ENCODE data around the gene TMEM196.

TMEM196 gene

DNA sequence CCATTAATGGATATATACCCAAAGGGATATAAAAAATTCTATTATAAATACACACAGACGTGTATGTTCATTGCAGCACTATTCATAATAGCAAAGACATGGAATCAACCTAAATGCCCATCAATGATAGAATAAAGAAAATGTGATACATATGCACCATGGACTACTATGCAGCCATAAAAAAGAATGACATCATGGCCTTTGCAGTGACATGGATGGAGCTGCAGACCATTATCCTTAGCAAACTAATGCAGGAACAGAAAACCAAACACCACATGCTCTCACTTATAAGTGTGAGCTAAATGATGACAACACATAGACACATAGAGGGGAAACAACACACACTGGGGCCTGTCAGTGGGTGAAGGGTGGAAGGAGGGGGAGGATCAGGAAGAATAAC is 97.6 kb downstream of the TMEM196 start:
- Histone ChIP-seq H3K9ac (ENCODE audit: insufficient read length) (no peak overlapping the region), H3K36me3 (ENCODE audit: insufficient read depth, low read length) (peaks cover 7% of the 10 kb centered on the region; the same call in 1 of the 2 replicates), H3K27ac (no peak overlapping the region), H3K4me3 (no peak overlapping the region), H3K9me3 (ENCODE audit: low read depth, low read length) (no peaks in the 10 kb centered on the region)
- TF ChIP-seq EZH2 (IDR thresholded peaks at IDR 0.05) (no peak), POLR2AphosphoS5 (IDR thresholded peaks at IDR 0.05; ENCODE audit: borderline replicate concordance, low read depth, low read length) (no peak), FOXP2 (optimal IDR thresholded peaks at IDR 0.05; ENCODE audit: control extremely low read depth, extremely low read length, insufficient read depth) (no peak)
- no peak for DNase-seq (ENCODE audit: low read depth, low spot score)

GRCh38 chr7:19674266-19674960 is 99.0 kb downstream of the TMEM196 start:
- Histone ChIP-seq H3K9ac (ENCODE audit: insufficient read length) (peak overlapping the region; percentile 65), H3K27ac (peak overlapping the region; percentile 64), H3K4me3 (peak overlapping the region; percentile 44), H3K36me3 (ENCODE audit: insufficient read depth, low read length) (peaks cover 6% of the 10 kb centered on the region; the same call in 1 of the 2 replicates), H3K9me3 (ENCODE audit: low read depth, low read length) (no peaks in the 10 kb centered on the region)
- TF ChIP-seq FOXP2 (optimal IDR thresholded peaks at IDR 0.05; ENCODE audit: control extremely low read depth, extremely low read length, insufficient read depth): no peak
- no peak for TF ChIP-seq POLR2AphosphoS5 (IDR thresholded peaks at IDR 0.05; ENCODE audit: borderline replicate concordance, low read depth, low read length)
- no peak for TF ChIP-seq EZH2 (IDR thresholded peaks at IDR 0.05)
- DNase-seq (ENCODE audit: low read depth, low spot score): no peak

DNA sequence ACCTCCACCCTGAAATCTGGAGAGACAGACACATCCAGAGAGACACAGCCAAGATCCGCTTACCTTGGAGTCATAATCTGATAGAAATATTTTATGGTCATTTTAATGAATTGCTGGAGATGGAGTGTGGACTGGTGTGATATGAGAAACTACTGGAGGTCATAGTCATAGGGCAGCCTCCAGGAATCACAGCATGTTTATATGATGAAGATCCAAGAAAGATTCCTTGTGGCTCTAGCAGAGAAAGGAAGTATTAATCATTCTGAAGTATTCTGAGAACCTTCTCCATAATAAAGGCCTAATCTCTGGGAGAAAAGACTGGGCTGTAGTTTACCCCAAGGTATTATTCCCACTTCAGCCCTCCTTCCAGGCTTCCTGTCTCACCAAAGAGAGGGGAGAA is 102.6 kb downstream of the TMEM196 start:
- no peak for TF ChIP-seq POLR2AphosphoS5 (IDR thresholded peaks at IDR 0.05; ENCODE audit: borderline replicate concordance, low read depth, low read length)
- TF ChIP-seq FOXP2 (optimal IDR thresholded peaks at IDR 0.05; ENCODE audit: control extremely low read depth, extremely low read length, insufficient read depth): no peak
- TF ChIP-seq EZH2 (IDR thresholded peaks at IDR 0.05): no peak
- H3K9me3 ChIP-seq (ENCODE audit: low read depth, low read length): no peaks in the 10 kb centered on the region
- peaks cover 6% of the 10 kb centered on the region; the same call in 1 of the 2 replicates for H3K36me3 ChIP-seq (ENCODE audit: insufficient read depth, low read length)
- no peak overlapping the region for H3K9ac ChIP-seq (ENCODE audit: insufficient read length)
- H3K27ac ChIP-seq: peak overlapping the region; percentile 52
- H3K4me3 ChIP-seq: peak overlapping the region; percentile 14; the same call in 1 of the 2 replicates
- no peak for DNase-seq (ENCODE audit: low read depth, low spot score)
